HG02610 (cell line): Measurements from ENCODE around the gene PALB2.

Experiments
- ATAC-seq: cut with Tn5 transposase; IDR thresholded peaks from one replicate; pipeline ENCODE4 v1.9.1; 2021; ENCODE audit warnings: mild to moderate bottlenecking, moderate library complexity; ENCODE audit not compliant: unreplicated experiment

PALB2 gene

GRCh38 chr16:23556881-23557778, 84.0 kb downstream of the PALB2 start, which contains the start of the genes EARS2 and UBFD1:
EARS2 (minus strand) TSS chr16:23557350; CDS start chr16:23557343, 7 bp downstream.
UBFD1 (plus strand) TSS chr16:23557727; CDS start chr16:23557743, 16 bp downstream.
- peak; percentile 92 for ATAC-seq

GRCh38 chr16:23554536-23554935, 86.6 kb downstream of the PALB2 start:
- no peak for ATAC-seq
